Kidney (tissue), 14 donors: ENCODE data around the gene ARHGEF17. TPM values are rescaled to one million over a fixed set of nuclear protein-coding genes. Genes with fewer than 3 reads are reported as not detected.
A peak's percentile ranks its signal among the peaks of the same experiment; 100 is the strongest.

Experiments used
- DNase-seq, 5 donors: peaks; one replicate each; pipeline ENCODE4 v3.0.0-alpha.2; 2013 to 2020
- FAIRE-seq: peaks from 2 replicates; lab custom pipeline; 2012; peaks lifted over from hg19 to GRCh38; lab: Jason Lieb, UNC
- H3K27ac ChIP-seq, 2 donors: one replicate each; pipeline ENCODE4 v1.7.0; 2013; ENCODE audit warnings: low read depth in 2 of 2, low read length in 2 of 2, inconsistent platforms in 1 of 2
- H3K27me3 ChIP-seq: one replicate; pipeline ENCODE4 v1.7.1; 2013; ENCODE audit warnings: low read length, inconsistent platforms; ENCODE audit not compliant: control insufficient read depth, insufficient read depth
- H3K36me3 ChIP-seq, 3 donors: one replicate each; pipeline versions ENCODE4 v1.7.0 to v1.7.1; 2013; ENCODE audit warnings: low read length in 3 of 3, control low read depth in 1 of 3, inconsistent platforms in 1 of 3; ENCODE audit not compliant: insufficient read depth in 3 of 3, control insufficient read depth in 2 of 3
- H3K4me1 ChIP-seq, 3 donors: one replicate each; pipeline versions ENCODE4 v1.7.0 to v1.7.1; 2013; ENCODE audit warnings: low read length in 3 of 3, inconsistent platforms in 1 of 3, low read depth in 1 of 3; ENCODE audit not compliant: control insufficient read depth in 2 of 3, insufficient read depth in 2 of 3
- H3K4me3 ChIP-seq, 3 donors: one replicate each; pipeline versions ENCODE4 v1.7.0 to v1.8.1; 2013; ENCODE audit warnings: low read length in 3 of 3, control low read depth in 1 of 3, inconsistent platforms in 1 of 3
- H3K9ac ChIP-seq, 3 donors: one replicate each; pipeline versions ENCODE4 v1.7.0 to v1.7.1; 2013; ENCODE audit warnings: low read length in 3 of 3, control low read depth in 1 of 3, inconsistent platforms in 1 of 3
- H3K9me3 ChIP-seq, 3 donors: one replicate each; pipeline versions ENCODE4 v1.7.0 to v1.7.1; 2013; ENCODE audit warnings: low read length in 3 of 3, control low read depth in 1 of 3, inconsistent platforms in 1 of 3; ENCODE audit not compliant: control insufficient read depth in 2 of 3, insufficient read depth in 1 of 3
- intact Hi-C: fragments of 100-400 bp; cut with DNase I; formaldehyde crosslinking; loops from one replicate; pipeline ENCODE4 v1.11.1; 2022
- polyA plus RNA-seq: library from polyadenylated mRNA; stranded (reverse); fragments of 350-450 nt; fragmentation: Illumina TruSeq; extraction: RNeasy Lipid Tissue Mini Kit (QIAGEN cat#74804); gene quantifications from one replicate; pipeline ENCODE4 v1.2.3, GENCODE V29; 2014; ENCODE audit warnings: low read depth, low replicate concordance; ENCODE audit not compliant: insufficient read depth
- total RNA-seq: library from RNA; stranded (reverse); fragmentation: NEBNext Ultra II Directional; extraction: Animal tissue kit (Norgen Biotek cat#: 25700); gene quantifications from one replicate; pipeline ENCODE4 v1.2.1, GENCODE V29; 2021
- TF ChIP-seq, protein P1 (sequence below): IDR thresholded peaks from 3 replicates; pipeline ENCODE4 v1.5.1; 2012; ENCODE audit warnings: mild to moderate bottlenecking, moderate library complexity, borderline replicate concordance; ENCODE audit not compliant: insufficient read depth; ENCODE audit errors: extremely low read depth
- donor health status: control.
- donor health status: control.
- donor health status: control.
- donor health status: control.
- donor health status: control.
- donor health status: DM: yes; HTN: yes; CAD: no.
- donor health status: Normal renal cell carcinoma (clear cell type).

Gene ARHGEF17
- total and polyA plus RNA-seq, 2 donors from 2014 or later: 36.6 to 68.2 TPM

DNA sequence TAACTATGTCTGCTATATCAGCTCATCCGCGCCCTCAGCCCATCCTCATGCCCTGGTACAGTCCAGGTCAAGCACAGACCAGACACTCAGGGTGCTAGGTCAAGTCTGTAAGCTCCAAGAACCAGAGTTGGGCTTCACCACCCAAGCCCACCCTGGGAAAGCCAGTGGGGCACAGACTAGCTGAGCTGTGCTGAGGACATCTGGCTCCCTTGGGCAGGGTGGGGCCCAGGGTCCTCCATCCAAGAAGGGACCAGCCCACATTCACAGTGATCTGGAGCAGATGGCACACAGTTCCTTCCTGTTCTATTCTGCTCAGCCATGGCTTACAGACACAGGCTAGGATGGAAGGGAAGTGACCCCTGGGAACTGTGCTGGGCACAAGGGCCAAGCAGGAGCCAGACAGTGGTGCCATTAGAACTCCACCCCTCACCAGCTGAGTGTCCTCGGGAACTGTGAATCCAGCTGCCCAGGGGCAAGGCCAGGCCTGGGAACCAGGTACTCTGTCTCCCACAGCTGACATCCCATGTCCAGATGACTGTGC, 26.8 kb upstream of the ARHGEF17 start:
- no peaks in the 10 kb centered on the region for H3K27me3 ChIP-seq
- TF ChIP-seq, protein P1, sequence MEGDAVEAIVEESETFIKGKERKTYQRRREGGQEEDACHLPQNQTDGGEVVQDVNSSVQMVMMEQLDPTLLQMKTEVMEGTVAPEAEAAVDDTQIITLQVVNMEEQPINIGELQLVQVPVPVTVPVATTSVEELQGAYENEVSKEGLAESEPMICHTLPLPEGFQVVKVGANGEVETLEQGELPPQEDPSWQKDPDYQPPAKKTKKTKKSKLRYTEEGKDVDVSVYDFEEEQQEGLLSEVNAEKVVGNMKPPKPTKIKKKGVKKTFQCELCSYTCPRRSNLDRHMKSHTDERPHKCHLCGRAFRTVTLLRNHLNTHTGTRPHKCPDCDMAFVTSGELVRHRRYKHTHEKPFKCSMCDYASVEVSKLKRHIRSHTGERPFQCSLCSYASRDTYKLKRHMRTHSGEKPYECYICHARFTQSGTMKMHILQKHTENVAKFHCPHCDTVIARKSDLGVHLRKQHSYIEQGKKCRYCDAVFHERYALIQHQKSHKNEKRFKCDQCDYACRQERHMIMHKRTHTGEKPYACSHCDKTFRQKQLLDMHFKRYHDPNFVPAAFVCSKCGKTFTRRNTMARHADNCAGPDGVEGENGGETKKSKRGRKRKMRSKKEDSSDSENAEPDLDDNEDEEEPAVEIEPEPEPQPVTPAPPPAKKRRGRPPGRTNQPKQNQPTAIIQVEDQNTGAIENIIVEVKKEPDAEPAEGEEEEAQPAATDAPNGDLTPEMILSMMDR: no peak
- FAIRE-seq (no peak), DNase-seq (no peak)
- no peak overlapping the region for H3K4me3 ChIP-seq
- H3K9me3 ChIP-seq: no peaks in the 10 kb centered on the region
- no peaks in the 10 kb centered on the region for H3K4me1 ChIP-seq
- no peak overlapping the region for H3K9ac ChIP-seq
- no peaks in the 10 kb centered on the region for H3K36me3 ChIP-seq
- no peak overlapping the region for H3K27ac ChIP-seq
- intact Hi-C loops: no loop called here

DNA sequence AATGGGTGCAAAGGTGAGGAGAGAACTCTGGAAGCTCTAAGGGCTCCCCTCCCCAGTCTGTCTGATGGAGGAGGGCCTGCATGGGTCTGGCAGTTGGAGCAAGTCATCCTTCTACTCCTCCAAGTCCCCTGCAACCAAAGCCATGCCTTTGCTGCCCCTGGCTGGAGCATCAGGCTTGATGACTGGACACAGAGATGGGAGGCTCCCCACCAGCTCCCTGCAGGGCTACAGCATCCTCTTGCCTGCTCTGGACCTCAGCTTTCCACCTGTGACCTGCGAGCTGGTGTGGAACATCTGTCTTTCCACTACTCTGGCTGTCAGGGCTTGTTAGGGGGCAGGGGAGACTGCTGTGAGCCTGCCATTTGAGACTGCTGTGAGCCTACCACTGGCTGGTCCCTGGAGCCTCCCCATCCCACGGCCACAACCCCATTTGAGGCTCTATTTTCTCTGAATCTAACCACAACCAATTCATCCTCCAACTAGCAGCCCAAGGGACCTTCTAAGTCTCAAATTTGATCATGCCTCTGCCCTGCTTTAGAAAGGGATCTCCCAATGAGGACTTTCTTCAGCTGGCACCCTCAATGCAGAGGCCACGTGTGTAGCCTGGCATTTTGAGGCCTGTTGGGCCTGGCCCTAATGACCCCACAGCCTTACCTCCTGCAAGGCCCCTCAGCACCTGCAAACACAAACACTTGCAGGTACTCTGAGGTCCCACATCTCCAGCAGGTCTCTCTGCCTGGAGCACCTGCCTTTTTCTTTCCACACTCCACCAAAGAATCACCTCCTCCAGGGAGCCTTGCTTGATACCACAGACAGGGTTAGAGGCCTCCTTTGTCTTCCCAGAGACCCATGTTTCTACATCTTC, 26.0 kb upstream of the ARHGEF17 start:
- FAIRE-seq (no peak), DNase-seq (peak in 1 of 5 donors; percentile 7)
- Histone ChIP-seq H3K4me1 (no peaks in the 10 kb centered on the region), H3K9me3 (no peaks in the 10 kb centered on the region), H3K4me3 (no peak overlapping the region), H3K27ac (no peak overlapping the region), H3K36me3 (no peaks in the 10 kb centered on the region), H3K27me3 (no peaks in the 10 kb centered on the region), H3K9ac (no peak overlapping the region)
- TF ChIP-seq, protein P1: no peak
- intact Hi-C loops: no loop called here

GRCh38 chr11:73283276-73284000, 24.6 kb upstream of the ARHGEF17 start:
- intact Hi-C loops: no loop called here
- Histone ChIP-seq H3K27me3 (no peaks in the 10 kb centered on the region), H3K9me3 (no peaks in the 10 kb centered on the region), H3K27ac (no peak overlapping the region), H3K4me3 (no peak overlapping the region), H3K36me3 (no peaks in the 10 kb centered on the region), H3K9ac (no peak overlapping the region), H3K4me1 (peaks cover 0 to 6% (median 0%) of the 10 kb centered on the region in 3 donors)
- TF ChIP-seq, protein P1: no peak
- FAIRE-seq: no peak
- peak in 1 of 5 donors; percentile 22 for DNase-seq
